Panc1 (cell line): Measurements from ENCODE around the gene CDH13. TPM values are rescaled to one million over a fixed set of nuclear protein-coding genes. Genes with fewer than 3 reads are reported as not detected.

ENCODE experiments used
- ATAC-seq: fragments of 200-7000 bp; cut with Tn5 transposase; 2 replicates; pipeline ENCODE4 v1.9.1; 2020; ENCODE audit warnings: mild to moderate bottlenecking, moderate library complexity
- BruUV-seq: library from RNA; stranded (reverse); fragments of 400-500 nt; replicated peaks from 2 replicates; lab custom pipeline; 2021; lab: Mats Ljungman, UMichigan
- CTCF ChIA-PET: fragments of 300-600 bp; sonication (Branson Sonifier 250); formaldehyde crosslinking; loops from one replicate; lab custom pipeline; 2022; ENCODE audit warnings: antibody characterized with exemption; lab: Charles Lee
- POLR2A ChIA-PET: fragments of 300-600 bp; sonication (Branson Sonifier 250); formaldehyde crosslinking; loops from one replicate; lab custom pipeline; 2022; ENCODE audit warnings: antibody characterized with exemption; lab: Charles Lee
- DNase-seq: peaks from one replicate; pipeline ENCODE4 v3.0.0-alpha.2; 2010; ENCODE audit warnings: low read depth, low spot score
- H3K27ac ChIP-seq: 2 replicates; pipeline ENCODE4 v1.5.1; 2011; ENCODE audit warnings: mild to moderate bottlenecking, low read length, inconsistent platforms
- H3K27me3 ChIP-seq: fragments of 200-500 bp; sonication (Bioruptor generic); 2 replicates; pipeline ENCODE4 v1.6.0; 2014; ENCODE audit warnings: low read length, inconsistent platforms; ENCODE audit not compliant: control insufficient read depth, insufficient read depth
- H3K36me3 ChIP-seq: fragments of 200-500 bp; sonication (Bioruptor generic); 2 replicates; pipeline ENCODE4 v1.5.1; 2014; ENCODE audit warnings: inconsistent platforms, mild to moderate bottlenecking, low read length, moderate library complexity; ENCODE audit not compliant: control insufficient read depth, insufficient read depth
- H3K4me1 ChIP-seq: 2 replicates; pipeline ENCODE4 v1.5.1; 2011; ENCODE audit warnings: inconsistent platforms, mild to moderate bottlenecking, low read length, moderate library complexity; ENCODE audit not compliant: control insufficient read depth, insufficient read depth
- H3K4me3 ChIP-seq, 2 experiments: 2 replicates each; pipeline ENCODE4 v1.5.1; 2011 to 2012; ENCODE audit warnings: low read depth in 2 of 2, low read length in 2 of 2, mild to moderate bottlenecking in 2 of 2, inconsistent platforms in 1 of 2, moderate library complexity in 1 of 2
- H3K9me3 ChIP-seq: fragments of 200-500 bp; sonication (Bioruptor generic); 2 replicates; pipeline ENCODE4 v1.5.1; 2014; ENCODE audit warnings: low read depth, mild to moderate bottlenecking, inconsistent platforms, low read length, moderate library complexity; ENCODE audit not compliant: control insufficient read depth, insufficient read depth
- CTCF ChIP-seq: fragments of 450-650 bp; IDR thresholded peaks from 2 replicates; pipeline ENCODE4 v1.5.1; 2017; ENCODE audit warnings: mild to moderate bottlenecking
- POLR2AphosphoS5 ChIP-seq: IDR thresholded peaks from 2 replicates; pipeline ENCODE4 v1.6.1; 2012; ENCODE audit warnings: mild to moderate bottlenecking, low read depth, low read length, moderate library complexity
- REST ChIP-seq, 2 experiments: IDR thresholded peaks; 2 replicates each; pipeline ENCODE4 v1.6.1; 2011 to 2012; ENCODE audit warnings: low read depth in 2 of 2, control low read depth in 1 of 2, low read length in 1 of 2, mild to moderate bottlenecking in 1 of 2, moderate library complexity in 1 of 2; ENCODE audit not compliant: insufficient read depth in 1 of 2
- SIN3A ChIP-seq: IDR thresholded peaks from 2 replicates; pipeline ENCODE4 v1.6.1; 2012; ENCODE audit warnings: low read depth, mild to moderate bottlenecking, low read length, moderate library complexity, borderline replicate concordance; ENCODE audit not compliant: insufficient read depth
- TCF7L2 ChIP-seq: IDR thresholded peaks from 2 replicates; pipeline ENCODE4 v1.6.1; 2011; ENCODE audit warnings: mild to moderate bottlenecking, low read depth, low read length, inconsistent platforms
- in situ Hi-C: cut with HindIII; loops from 2 replicates; pipeline ENCODE4 v1.10.0; 2016; ENCODE audit warnings: low sequenced_read_pairs, low pct_unique_long_range_greater_than_20kb
- intact Hi-C: fragments of 100-400 bp; cut with micrococcal nuclease; formaldehyde crosslinking; loops from one replicate; pipeline ENCODE4 v1.10.0; 2022; ENCODE audit not compliant: unreplicated experiment
- total RNA-seq: library from RNA; stranded (reverse); gene quantifications from one replicate; pipeline ENCODE4 v1.2.1, GENCODE V29; 2021; ENCODE audit not compliant: unreplicated experiment

The CDH13 gene
- total RNA-seq, 1 experiment from 2014 or later, result not detected

- Histone ChIP-seq H3K4me1 (no peaks in the 10 kb centered on the region), H3K27ac (no peak overlapping the region), H3K27me3 (no peaks in the 10 kb centered on the region; the same call in 1 of the 2 replicates), H3K9me3 (no peaks in the 10 kb centered on the region), H3K4me3 (no peak overlapping the region), H3K36me3 (no peaks in the 10 kb centered on the region)
- no TSS peak for BruUV-seq
- intact Hi-C loops (no loop called here), in situ Hi-C loops (no loop called here)
- TF ChIP-seq REST (IDR thresholded peaks at IDR 0.05; ENCODE audit: insufficient read depth in 1 of 2, low read depth in 2 of 2, low read length in 1 of 2) (peak; percentile 85 to 89), SIN3A (no peak)
- POLR2A ChIA-PET, result no interaction called here
- DNase-seq (no peak), ATAC-seq (no peak)
- CTCF ChIA-PET, result interaction anchor here (0.6 kb wide), 1 partner anchor 64 kb away, joined by 7 read pairs; no protein-coding TSS in a partner anchor
Measured at GRCh38 chr16:83701494-83701893, 1074.7 kb downstream of the CDH13 start.

GRCh38 chr16:83704656-83705055, 1077.9 kb downstream of the CDH13 start:
- Histone ChIP-seq H3K27me3 (no peaks in the 10 kb centered on the region; the same call in 1 of the 2 replicates), H3K36me3 (no peaks in the 10 kb centered on the region), H3K4me1 (no peaks in the 10 kb centered on the region), H3K4me3 (no peak overlapping the region), H3K9me3 (no peaks in the 10 kb centered on the region), H3K27ac (no peak overlapping the region)
- no peak for DNase-seq
- in situ Hi-C loops, result no loop called here
- no peak for TF ChIP-seq TCF7L2
- ChIA-PET CTCF (no interaction called here), POLR2A (no interaction called here)
- ATAC-seq, result no peak
- BruUV-seq, result no TSS peak
- intact Hi-C loops, result no loop called here

- in situ Hi-C loops (no loop called here), intact Hi-C loops (no loop called here)
- no peaks in the 10 kb centered on the region; the same call in 1 of the 2 replicates for H3K27me3 ChIP-seq
- ATAC-seq, result no peak
- ChIA-PET POLR2A (no interaction called here), CTCF (no interaction called here)
- TF ChIP-seq TCF7L2 (no peak), SIN3A (no peak), POLR2AphosphoS5 (no peak), CTCF (no peak), REST (IDR thresholded peaks at IDR 0.05; ENCODE audit: insufficient read depth in 1 of 2, low read depth in 2 of 2, low read length in 1 of 2) (no peak)
- H3K27ac ChIP-seq, result no peak overlapping the region
- no peak overlapping the region for H3K4me3 ChIP-seq
- H3K36me3 ChIP-seq, result no peaks in the 10 kb centered on the region
- H3K9me3 ChIP-seq, result no peaks in the 10 kb centered on the region
- no peak for DNase-seq
- BruUV-seq, result no TSS peak
- no peaks in the 10 kb centered on the region for H3K4me1 ChIP-seq
Measured at GRCh38 chr16:83705856-83706255, 1079.1 kb downstream of the CDH13 start.
